ENCODE data around the gene SPATA13.

- TF ChIP-seq POLR2AphosphoS5 (IDR thresholded peaks at IDR 0.05) (no peak), CTCF (IDR thresholded peaks at IDR 0.05) (no peak)
Observed at GRCh38 chr13:24215126-24215525, 54.6 kb downstream of the SPATA13 start.
